Measurements from ENCODE around the gene ANXA2.

ANXA2 gene

DNA sequence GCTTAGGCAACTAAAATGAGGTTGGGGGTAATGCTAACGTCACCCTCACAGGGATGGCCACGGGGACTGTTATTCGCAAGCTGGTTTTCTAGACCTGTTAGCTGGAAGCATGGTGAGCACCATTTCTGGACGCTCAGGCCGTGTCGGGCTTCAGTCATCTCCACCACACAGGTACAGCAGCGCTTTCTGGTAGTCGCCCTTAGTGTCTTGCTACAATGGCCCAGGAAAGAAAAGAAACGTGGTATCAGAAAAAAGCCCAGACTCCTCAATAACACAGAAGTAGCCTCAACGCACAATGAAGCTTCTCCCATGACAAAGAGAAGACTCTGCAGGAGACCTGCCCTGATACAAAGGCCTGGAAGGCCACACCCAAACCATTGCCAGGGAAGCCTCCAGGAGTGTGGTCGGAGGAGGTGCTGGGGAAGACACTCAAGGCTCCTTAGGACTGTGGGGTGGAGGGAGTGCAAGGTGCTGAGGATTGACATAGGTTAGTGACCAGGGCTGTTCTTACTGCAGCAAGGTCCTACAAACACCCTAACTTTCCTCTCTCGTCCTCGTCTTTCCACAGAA is 50.2 kb downstream of the ANXA2 start:
- Histone ChIP-seq H3K9me3 (ENCODE audit: control insufficient read depth, low read depth, low read length) (no peaks in the 10 kb centered on the region), H3K36me3 (ENCODE audit: control insufficient read depth, low read depth, low read length) (peaks cover 4% of the 10 kb centered on the region), H3K4me3 (ENCODE audit: low read length) (no peak overlapping the region), H3K27ac (ENCODE audit: low read length) (no peak overlapping the region), H3K4me1 (ENCODE audit: control insufficient read depth, low read depth, low read length) (peaks cover 9% of the 10 kb centered on the region), H3K27me3 (ENCODE audit: control insufficient read depth, insufficient read depth, low read length) (no peaks in the 10 kb centered on the region), H3K9ac (ENCODE audit: low read length) (no peak overlapping the region)

- Histone ChIP-seq H3K9me3 (ENCODE audit: control insufficient read depth, low read depth, low read length) (no peaks in the 10 kb centered on the region), H3K27ac (ENCODE audit: low read length) (no peak overlapping the region), H3K36me3 (ENCODE audit: control insufficient read depth, low read depth, low read length) (peaks cover 3% of the 10 kb centered on the region), H3K4me1 (ENCODE audit: control insufficient read depth, low read depth, low read length) (peaks cover 9% of the 10 kb centered on the region), H3K4me3 (ENCODE audit: low read length) (no peak overlapping the region), H3K9ac (ENCODE audit: low read length) (no peak overlapping the region), H3K27me3 (ENCODE audit: control insufficient read depth, insufficient read depth, low read length) (no peaks in the 10 kb centered on the region)
These were observed 51.1 kb downstream of the ANXA2 start for GRCh38 chr15:60346653-60347052.

- H3K4me1 ChIP-seq (ENCODE audit: control insufficient read depth, low read depth, low read length) = peaks cover 9% of the 10 kb centered on the region
- H3K9me3 ChIP-seq (ENCODE audit: control insufficient read depth, low read depth, low read length) = no peaks in the 10 kb centered on the region
- no peak overlapping the region for H3K27ac ChIP-seq (ENCODE audit: low read length)
- no peak overlapping the region for H3K4me3 ChIP-seq (ENCODE audit: low read length)
- H3K27me3 ChIP-seq (ENCODE audit: control insufficient read depth, insufficient read depth, low read length) = no peaks in the 10 kb centered on the region
- H3K9ac ChIP-seq (ENCODE audit: low read length) = no peak overlapping the region
- H3K36me3 ChIP-seq (ENCODE audit: control insufficient read depth, low read depth, low read length) = peaks cover 3% of the 10 kb centered on the region
These were observed 51.7 kb downstream of the ANXA2 start for GRCh38 chr15:60346077-60346476.

DNA sequence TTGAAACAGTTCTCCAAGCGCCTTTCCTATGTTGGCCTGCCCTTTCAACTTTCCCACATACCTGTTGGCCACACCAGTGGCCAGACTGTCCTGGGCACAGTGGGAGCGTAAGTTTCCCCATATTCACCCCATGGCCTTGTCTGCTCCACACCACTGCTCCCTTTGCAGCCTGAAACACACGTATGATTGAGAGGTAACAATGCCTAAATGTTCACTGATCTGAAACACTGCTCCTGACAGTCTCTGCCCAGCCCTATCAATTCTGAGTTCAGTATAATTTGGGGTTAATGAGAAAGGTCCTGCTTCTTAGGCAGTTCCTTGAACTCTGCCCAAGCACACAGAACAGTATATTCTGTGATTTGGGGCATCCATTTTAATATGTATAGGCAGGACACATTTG is 52.2 kb downstream of the ANXA2 start:
- Histone ChIP-seq H3K36me3 (ENCODE audit: control insufficient read depth, low read depth, low read length) (peaks cover 3% of the 10 kb centered on the region), H3K27ac (ENCODE audit: low read length) (no peak overlapping the region), H3K4me1 (ENCODE audit: control insufficient read depth, low read depth, low read length) (peaks cover 9% of the 10 kb centered on the region)

DNA sequence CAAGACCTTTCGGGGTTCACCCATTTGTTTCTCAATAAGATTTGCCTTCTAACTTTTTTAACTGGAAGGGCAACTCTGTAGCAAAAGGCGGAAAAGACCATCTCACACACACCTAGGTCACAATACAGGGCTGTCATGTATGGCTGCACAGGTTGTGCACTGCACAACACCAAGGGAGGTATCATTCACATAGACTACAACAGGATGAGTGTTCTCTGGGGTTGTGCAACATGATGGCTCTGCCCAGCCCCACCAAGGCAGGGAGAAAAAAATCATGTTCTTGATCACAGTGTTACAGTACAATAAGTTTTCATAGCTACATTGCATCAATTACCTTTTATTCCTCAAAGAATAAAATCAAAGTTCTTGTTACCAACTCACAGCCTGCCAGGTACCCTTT is 52.8 kb downstream of the ANXA2 start:
- H3K9me3 ChIP-seq (ENCODE audit: control insufficient read depth, low read depth, low read length) = no peaks in the 10 kb centered on the region
- H3K36me3 ChIP-seq (ENCODE audit: control insufficient read depth, low read depth, low read length) = peaks cover 3% of the 10 kb centered on the region
- no peaks in the 10 kb centered on the region for H3K27me3 ChIP-seq (ENCODE audit: control insufficient read depth, insufficient read depth, low read length)
- no peak overlapping the region for H3K9ac ChIP-seq (ENCODE audit: low read length)
- H3K4me3 ChIP-seq (ENCODE audit: low read length) = no peak overlapping the region
- peaks cover 9% of the 10 kb centered on the region for H3K4me1 ChIP-seq (ENCODE audit: control insufficient read depth, low read depth, low read length)
- H3K27ac ChIP-seq (ENCODE audit: low read length) = no peak overlapping the region

More for the DNA sequence above, 52.2 kb downstream of the ANXA2 start:
- Histone ChIP-seq H3K9ac (ENCODE audit: low read length) (no peak overlapping the region), H3K27me3 (ENCODE audit: control insufficient read depth, insufficient read depth, low read length) (no peaks in the 10 kb centered on the region), H3K4me3 (ENCODE audit: low read length) (no peak overlapping the region), H3K9me3 (ENCODE audit: control insufficient read depth, low read depth, low read length) (no peaks in the 10 kb centered on the region)

- Histone ChIP-seq H3K27me3 (ENCODE audit: control insufficient read depth, insufficient read depth, low read length) (no peaks in the 10 kb centered on the region), H3K9me3 (ENCODE audit: control insufficient read depth, low read depth, low read length) (no peaks in the 10 kb centered on the region), H3K27ac (ENCODE audit: low read length) (no peak overlapping the region), H3K4me1 (ENCODE audit: control insufficient read depth, low read depth, low read length) (peaks cover 9% of the 10 kb centered on the region), H3K36me3 (ENCODE audit: control insufficient read depth, low read depth, low read length) (peaks cover 3% of the 10 kb centered on the region), H3K4me3 (ENCODE audit: low read length) (no peak overlapping the region), H3K9ac (ENCODE audit: low read length) (no peak overlapping the region)
These were observed 53.3 kb downstream of the ANXA2 start for GRCh38 chr15:60344461-60344860.

DNA sequence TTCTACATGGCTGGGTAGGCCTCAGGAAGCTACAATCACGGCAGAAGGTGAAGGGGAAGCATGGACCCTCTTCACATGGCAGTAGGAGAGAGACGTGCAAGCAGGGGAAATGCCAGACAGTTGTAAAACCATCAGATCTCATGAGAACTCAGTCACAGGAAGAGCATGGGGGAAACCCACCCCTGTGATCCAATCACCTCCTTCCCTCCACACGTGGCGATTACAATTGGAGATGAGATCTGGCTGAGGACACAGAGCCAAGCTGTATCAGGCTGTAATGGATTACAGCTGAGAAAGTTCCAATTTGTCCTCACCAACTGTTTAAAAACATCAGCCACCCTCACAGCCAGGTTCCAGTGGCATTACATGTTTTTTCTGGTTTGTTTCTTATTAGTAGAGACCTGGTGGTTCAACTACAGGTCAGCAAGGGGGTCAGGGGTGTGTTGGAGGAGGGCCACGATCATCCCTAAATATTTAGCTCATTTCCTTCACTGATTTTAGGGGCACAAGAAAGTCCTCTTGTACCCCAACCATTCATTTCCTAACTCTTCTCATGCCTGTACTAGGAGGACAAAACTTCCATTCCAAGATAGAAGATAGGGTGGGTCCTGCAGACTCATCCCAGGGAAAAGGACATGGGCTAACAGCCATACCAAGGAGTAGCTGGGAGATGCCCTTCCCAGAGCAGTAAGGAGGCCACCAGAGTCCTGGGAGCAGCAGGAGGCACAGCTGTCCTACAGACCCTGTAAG is 54.4 kb downstream of the ANXA2 start:
- Histone ChIP-seq H3K36me3 (ENCODE audit: control insufficient read depth, low read depth, low read length) (peaks cover 3% of the 10 kb centered on the region), H3K4me1 (ENCODE audit: control insufficient read depth, low read depth, low read length) (peaks cover 9% of the 10 kb centered on the region), H3K9me3 (ENCODE audit: control insufficient read depth, low read depth, low read length) (no peaks in the 10 kb centered on the region), H3K27ac (ENCODE audit: low read length) (no peak overlapping the region), H3K4me3 (ENCODE audit: low read length) (no peak overlapping the region), H3K27me3 (ENCODE audit: control insufficient read depth, insufficient read depth, low read length) (no peaks in the 10 kb centered on the region), H3K9ac (ENCODE audit: low read length) (no peak overlapping the region)

GRCh38 chr15:60340207-60340921 is 57.4 kb downstream of the ANXA2 start:
- no peak overlapping the region for H3K27ac ChIP-seq (ENCODE audit: low read length)
- H3K9me3 ChIP-seq (ENCODE audit: control insufficient read depth, low read depth, low read length) = no peaks in the 10 kb centered on the region
- no peak overlapping the region for H3K4me3 ChIP-seq (ENCODE audit: low read length)
- H3K27me3 ChIP-seq (ENCODE audit: control insufficient read depth, insufficient read depth, low read length) = no peaks in the 10 kb centered on the region
- peaks cover 6% of the 10 kb centered on the region for H3K4me1 ChIP-seq (ENCODE audit: control insufficient read depth, low read depth, low read length)
- H3K9ac ChIP-seq (ENCODE audit: low read length) = no peak overlapping the region
- no peaks in the 10 kb centered on the region for H3K36me3 ChIP-seq (ENCODE audit: control insufficient read depth, low read depth, low read length)

- no peaks in the 10 kb centered on the region for H3K36me3 ChIP-seq (ENCODE audit: control insufficient read depth, low read depth, low read length)
- H3K4me3 ChIP-seq (ENCODE audit: low read length) = no peak overlapping the region
- no peaks in the 10 kb centered on the region for H3K9me3 ChIP-seq (ENCODE audit: control insufficient read depth, low read depth, low read length)
- H3K4me1 ChIP-seq (ENCODE audit: control insufficient read depth, low read depth, low read length) = peaks cover 5% of the 10 kb centered on the region
- H3K27me3 ChIP-seq (ENCODE audit: control insufficient read depth, insufficient read depth, low read length) = no peaks in the 10 kb centered on the region
- no peak overlapping the region for H3K9ac ChIP-seq (ENCODE audit: low read length)
- no peak overlapping the region for H3K27ac ChIP-seq (ENCODE audit: low read length)
These were observed 58.5 kb downstream of the ANXA2 start for GRCh38 chr15:60339236-60339635.

- no peaks in the 10 kb centered on the region for H3K36me3 ChIP-seq (ENCODE audit: control insufficient read depth, low read depth, low read length)
- no peaks in the 10 kb centered on the region for H3K9me3 ChIP-seq (ENCODE audit: control insufficient read depth, low read depth, low read length)
These were observed 59.0 kb downstream of the ANXA2 start for GRCh38 chr15:60338810-60339209.

DNA sequence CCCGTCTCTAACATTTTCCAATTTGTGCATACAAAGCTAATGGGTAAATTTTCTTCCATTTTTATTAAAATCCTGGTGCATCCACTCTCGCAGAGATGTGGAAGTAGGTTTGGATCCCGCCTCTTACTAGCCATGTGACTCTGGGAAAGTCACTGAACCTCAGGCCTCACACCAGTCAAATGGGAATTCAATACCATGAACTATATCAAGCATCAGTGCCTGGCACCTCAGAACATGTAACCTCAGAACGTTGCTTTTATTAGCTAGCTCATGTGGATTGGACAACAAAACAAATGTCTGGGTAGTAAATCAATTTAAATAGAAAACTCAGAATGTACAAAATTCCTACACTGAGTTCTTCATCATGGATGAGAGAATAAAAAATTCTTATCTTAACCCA is 60.7 kb downstream of the ANXA2 start:
- no peaks in the 10 kb centered on the region for H3K9me3 ChIP-seq (ENCODE audit: control insufficient read depth, low read depth, low read length)
- no peak overlapping the region for H3K9ac ChIP-seq (ENCODE audit: low read length)
- H3K36me3 ChIP-seq (ENCODE audit: control insufficient read depth, low read depth, low read length) = no peaks in the 10 kb centered on the region
- H3K27ac ChIP-seq (ENCODE audit: low read length) = no peak overlapping the region
- no peaks in the 10 kb centered on the region for H3K27me3 ChIP-seq (ENCODE audit: control insufficient read depth, insufficient read depth, low read length)
- H3K4me3 ChIP-seq (ENCODE audit: low read length) = no peak overlapping the region
- H3K4me1 ChIP-seq (ENCODE audit: control insufficient read depth, low read depth, low read length) = no peaks in the 10 kb centered on the region

More at GRCh38 chr15:60338810-60339209, 59.0 kb downstream of the ANXA2 start:
- H3K4me3 ChIP-seq (ENCODE audit: low read length) = no peak overlapping the region
- H3K27me3 ChIP-seq (ENCODE audit: control insufficient read depth, insufficient read depth, low read length) = no peaks in the 10 kb centered on the region
- H3K4me1 ChIP-seq (ENCODE audit: control insufficient read depth, low read depth, low read length) = peaks cover under 1% of the 10 kb centered on the region
- no peak overlapping the region for H3K27ac ChIP-seq (ENCODE audit: low read length)
- H3K9ac ChIP-seq (ENCODE audit: low read length) = no peak overlapping the region

Measured in iPS-18a (cell line).